ENCODE results near the gene CAPSL. TPM values are rescaled to one million over a fixed set of nuclear protein-coding genes. Genes with fewer than 3 reads are reported as not detected.
"Not testable (repeated sequence)": the region's sequence is repeated elsewhere in the genome, so short reads cannot be mapped to it uniquely, and the experiment has no call there.

CAPSL gene
- total RNA-seq = not detected in 2 replicates

GRCh38 chr5:35938568-35939227 is at the start of gene CAPSL:
Gene CAPSL, minus strand, starts transcription at chr5:35938622. Its CDS starts 17,502 bp downstream, at chr5:35921120.
- Mint-ChIP-seq H3K27me3 (ENCODE audit: insufficient read depth) (peaks cover 14% of the 10 kb centered on the region), H3K9me3 (no peaks in the 10 kb centered on the region), H3K4me1 (ENCODE audit: low read depth) (no peaks in the 10 kb centered on the region), H3K4me3 (no peak within 1 kb of the TSS), H3K36me3 (ENCODE audit: low read depth) (no peaks in the 10 kb centered on the region), H3K27ac (no peak within 1 kb of the TSS)
- intact Hi-C loops (cut with micrococcal nuclease) = no loop called here
- no peak for DNase-seq (ENCODE audit: low spot score)

- no peak for DNase-seq (ENCODE audit: low spot score)
- Mint-ChIP-seq H3K27me3 (ENCODE audit: insufficient read depth) (peaks cover 4% of the 10 kb centered on the region), H3K4me3 (no peak overlapping the region), H3K4me1 (ENCODE audit: low read depth) (no peaks in the 10 kb centered on the region), H3K27ac (no peak overlapping the region), H3K9me3 (no peaks in the 10 kb centered on the region), H3K36me3 (ENCODE audit: low read depth) (no peaks in the 10 kb centered on the region)
- intact Hi-C loops (cut with micrococcal nuclease) = no loop called here
Observed at GRCh38 chr5:35987776-35988175, 49.4 kb upstream of the CAPSL start.

DNA sequence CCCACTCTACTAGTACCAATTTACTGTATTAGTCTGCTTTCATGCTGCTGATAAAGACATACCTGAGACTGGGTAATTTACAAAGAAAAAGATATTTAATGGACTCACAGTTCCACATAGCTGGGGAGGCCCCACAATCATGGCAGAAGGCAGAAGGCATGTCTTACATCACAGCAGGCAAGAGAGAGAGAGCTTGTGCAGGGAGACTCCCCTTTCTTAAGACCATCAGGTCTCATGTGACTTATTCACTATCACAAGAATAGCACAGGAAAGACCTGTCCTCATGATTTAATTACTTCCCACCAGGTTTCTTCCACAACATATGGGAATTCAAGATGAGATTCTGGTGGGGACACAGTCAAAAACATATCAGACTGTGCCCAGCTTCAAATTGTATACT is 41.3 kb upstream of the CAPSL start:
- Mint-ChIP-seq H3K4me1 (ENCODE audit: low read depth) (no peaks in the 10 kb centered on the region), H3K27me3 (ENCODE audit: insufficient read depth) (peaks cover 4% of the 10 kb centered on the region), H3K9me3 (peaks cover 4% of the 10 kb centered on the region), H3K27ac (no peak overlapping the region), H3K4me3 (no peak overlapping the region), H3K36me3 (ENCODE audit: low read depth) (no peaks in the 10 kb centered on the region)
- intact Hi-C loops (cut with micrococcal nuclease) = no loop called here
- DNase-seq (ENCODE audit: low spot score) = no peak

DNA sequence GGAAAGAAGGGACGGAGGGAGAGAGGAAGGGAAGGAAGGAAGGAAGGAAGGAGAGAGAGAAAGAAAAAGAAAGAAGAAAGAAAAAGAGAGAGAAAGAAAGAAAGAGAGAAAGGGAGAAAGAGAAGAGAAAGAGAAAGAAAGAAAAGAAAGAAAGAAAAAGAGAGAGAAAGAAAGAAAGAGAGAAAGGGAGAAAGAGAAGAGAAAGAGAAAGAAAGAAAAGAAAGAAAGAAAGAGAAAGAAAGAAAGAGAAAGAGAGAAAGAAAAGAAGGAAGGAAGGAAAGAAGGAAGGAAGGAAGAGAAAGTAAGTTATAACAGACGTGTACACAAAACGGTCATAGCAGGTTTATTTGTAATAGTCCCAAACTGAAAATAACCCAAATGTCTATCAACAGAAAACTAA is 38.4 kb upstream of the CAPSL start:
- intact Hi-C loops (cut with micrococcal nuclease); H3K4me3 Mint-ChIP-seq; H3K27ac Mint-ChIP-seq; DNase-seq (ENCODE audit: low spot score); H3K9me3 Mint-ChIP-seq; H3K27me3 Mint-ChIP-seq (ENCODE audit: insufficient read depth); H3K4me1 Mint-ChIP-seq (ENCODE audit: low read depth); H3K36me3 Mint-ChIP-seq (ENCODE audit: low read depth): not testable (repeated sequence)

GRCh38 chr5:35974570-35974969 is 36.1 kb upstream of the CAPSL start:
- no peak overlapping the region for H3K4me3 Mint-ChIP-seq
- H3K36me3 Mint-ChIP-seq (ENCODE audit: low read depth) = no peaks in the 10 kb centered on the region
- no peaks in the 10 kb centered on the region for H3K4me1 Mint-ChIP-seq (ENCODE audit: low read depth)
- peaks cover 3% of the 10 kb centered on the region for H3K27me3 Mint-ChIP-seq (ENCODE audit: insufficient read depth)
- no peaks in the 10 kb centered on the region for H3K9me3 Mint-ChIP-seq
- intact Hi-C loops (cut with micrococcal nuclease) = no loop called here
- no peak for DNase-seq (ENCODE audit: low spot score)
- no peak overlapping the region for H3K27ac Mint-ChIP-seq

DNA sequence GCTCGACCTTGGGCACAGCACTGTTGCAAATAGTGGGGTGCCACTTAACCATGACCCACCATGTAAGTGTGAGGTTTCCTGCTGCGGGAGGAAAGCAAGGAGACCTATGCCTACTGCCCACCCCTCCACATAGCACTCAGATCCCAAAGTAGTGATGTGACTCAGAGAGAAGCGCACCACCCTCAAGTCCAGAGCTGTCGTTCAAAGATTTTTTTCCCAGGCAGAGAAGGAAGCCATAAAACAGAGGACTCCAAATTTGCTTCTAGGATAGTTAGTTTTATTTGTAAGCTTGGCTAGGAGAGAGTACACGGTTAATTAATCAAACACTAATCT is 33.4 kb upstream of the CAPSL start:
- Mint-ChIP-seq H3K4me3 (no peak overlapping the region), H3K9me3 (no peaks in the 10 kb centered on the region), H3K4me1 (ENCODE audit: low read depth) (no peaks in the 10 kb centered on the region), H3K27ac (no peak overlapping the region), H3K36me3 (ENCODE audit: low read depth) (no peaks in the 10 kb centered on the region), H3K27me3 (ENCODE audit: insufficient read depth) (peaks cover 3% of the 10 kb centered on the region)
- no peak for DNase-seq (ENCODE audit: low spot score)
- intact Hi-C loops (cut with micrococcal nuclease) = no loop called here

GRCh38 chr5:35971186-35971877 is 32.9 kb upstream of the CAPSL start:
- no peaks in the 10 kb centered on the region for H3K4me1 Mint-ChIP-seq (ENCODE audit: low read depth)
- DNase-seq (ENCODE audit: low spot score) = no peak
- H3K36me3 Mint-ChIP-seq (ENCODE audit: low read depth) = no peaks in the 10 kb centered on the region
- no peak overlapping the region for H3K27ac Mint-ChIP-seq
- intact Hi-C loops (cut with micrococcal nuclease) = no loop called here
- no peaks in the 10 kb centered on the region for H3K9me3 Mint-ChIP-seq
- peaks cover 5% of the 10 kb centered on the region for H3K27me3 Mint-ChIP-seq (ENCODE audit: insufficient read depth)
- no peak overlapping the region for H3K4me3 Mint-ChIP-seq

DNA sequence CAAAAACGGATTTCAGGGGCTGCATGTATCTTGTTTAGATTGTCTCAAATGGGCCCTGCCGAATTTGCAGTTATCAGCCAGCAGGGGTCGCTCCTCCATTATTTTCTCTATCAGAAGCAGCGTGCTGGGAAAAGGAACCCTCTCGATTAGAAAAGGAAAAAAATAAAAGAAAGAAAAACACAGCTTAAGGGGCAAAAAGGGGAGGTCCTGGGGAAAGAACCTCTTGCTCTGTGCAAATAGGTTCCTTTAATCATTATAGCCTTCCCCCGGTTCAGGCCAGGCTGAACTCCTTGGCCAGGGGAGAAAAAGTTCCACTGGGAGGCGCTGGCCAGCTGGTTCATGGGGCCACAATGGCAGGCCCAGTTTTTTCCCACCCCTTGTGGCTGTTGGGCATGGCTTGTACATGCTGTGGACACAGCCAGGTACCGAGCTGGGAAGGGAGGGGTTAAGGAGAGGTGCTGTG is 25.0 kb upstream of the CAPSL start:
- H3K27me3 Mint-ChIP-seq (ENCODE audit: insufficient read depth) = peaks cover 6% of the 10 kb centered on the region
- H3K4me3 Mint-ChIP-seq = no peak overlapping the region
- peaks cover 5% of the 10 kb centered on the region for H3K9me3 Mint-ChIP-seq
- intact Hi-C loops (cut with micrococcal nuclease) = no loop called here
- no peak overlapping the region for H3K27ac Mint-ChIP-seq
- no peaks in the 10 kb centered on the region for H3K36me3 Mint-ChIP-seq (ENCODE audit: low read depth)
- no peaks in the 10 kb centered on the region for H3K4me1 Mint-ChIP-seq (ENCODE audit: low read depth)
- DNase-seq (ENCODE audit: low spot score) = no peak

- intact Hi-C loops (cut with micrococcal nuclease) = no loop called here
- H3K36me3 Mint-ChIP-seq (ENCODE audit: low read depth) = no peaks in the 10 kb centered on the region
Observed at GRCh38 chr5:35960328-35960727, 21.9 kb upstream of the CAPSL start.

GRCh38 chr5:35956429-35956828 is 18.0 kb upstream of the CAPSL start:
- Mint-ChIP-seq H3K4me1 (ENCODE audit: low read depth) (no peaks in the 10 kb centered on the region), H3K36me3 (ENCODE audit: low read depth) (no peaks in the 10 kb centered on the region), H3K27me3 (ENCODE audit: insufficient read depth) (peaks cover 15% of the 10 kb centered on the region), H3K27ac (no peak overlapping the region), H3K4me3 (no peak overlapping the region), H3K9me3 (no peaks in the 10 kb centered on the region)
- DNase-seq (ENCODE audit: low spot score) = no peak
- intact Hi-C loops (cut with micrococcal nuclease) = no loop called here

More at GRCh38 chr5:35960328-35960727, 21.9 kb upstream of the CAPSL start:
- Mint-ChIP-seq H3K9me3 (peaks cover 5% of the 10 kb centered on the region), H3K4me3 (no peak overlapping the region), H3K4me1 (ENCODE audit: low read depth) (no peaks in the 10 kb centered on the region), H3K27me3 (ENCODE audit: insufficient read depth) (peaks cover 7% of the 10 kb centered on the region), H3K27ac (no peak overlapping the region)
- DNase-seq (ENCODE audit: low spot score) = no peak

- H3K27me3 Mint-ChIP-seq (ENCODE audit: insufficient read depth) = peaks cover 19% of the 10 kb centered on the region
- H3K4me3 Mint-ChIP-seq = no peak overlapping the region
- no peaks in the 10 kb centered on the region for H3K4me1 Mint-ChIP-seq (ENCODE audit: low read depth)
- no peaks in the 10 kb centered on the region for H3K9me3 Mint-ChIP-seq
- no peaks in the 10 kb centered on the region for H3K36me3 Mint-ChIP-seq (ENCODE audit: low read depth)
- no peak for DNase-seq (ENCODE audit: low spot score)
- H3K27ac Mint-ChIP-seq = no peak overlapping the region
- intact Hi-C loops (cut with micrococcal nuclease) = no loop called here
Observed at GRCh38 chr5:35954175-35954574, 15.8 kb upstream of the CAPSL start.

DNA sequence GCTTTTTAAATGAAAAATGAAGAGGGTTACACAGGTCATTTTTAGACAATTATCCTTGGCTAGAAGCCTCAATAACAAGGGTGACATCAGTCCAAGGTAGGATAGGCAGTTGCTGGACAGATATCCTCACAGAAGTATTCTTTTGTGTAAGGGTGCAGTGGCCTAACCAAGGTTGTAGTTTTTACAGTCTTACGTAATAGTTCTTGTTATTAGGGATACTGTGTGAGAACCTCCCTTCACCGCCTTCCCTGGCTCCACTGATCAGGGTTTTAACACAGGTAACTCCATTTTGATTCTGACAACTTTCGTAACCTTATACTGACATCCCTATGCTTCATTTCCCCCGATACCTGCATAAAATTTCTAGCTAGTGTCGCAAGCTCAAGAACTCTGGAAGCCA is 8.7 kb upstream of the CAPSL start:
- no peak for DNase-seq (ENCODE audit: low spot score)
- Mint-ChIP-seq H3K9me3 (no peaks in the 10 kb centered on the region), H3K4me3 (no peak overlapping the region), H3K4me1 (ENCODE audit: low read depth) (no peaks in the 10 kb centered on the region), H3K27me3 (ENCODE audit: insufficient read depth) (peaks cover 12% of the 10 kb centered on the region), H3K36me3 (ENCODE audit: low read depth) (no peaks in the 10 kb centered on the region), H3K27ac (no peak overlapping the region)
- intact Hi-C loops (cut with micrococcal nuclease) = no loop called here

- Mint-ChIP-seq H3K36me3 (ENCODE audit: low read depth) (no peaks in the 10 kb centered on the region), H3K4me1 (ENCODE audit: low read depth) (no peaks in the 10 kb centered on the region), H3K27ac (no peak overlapping the region), H3K9me3 (no peaks in the 10 kb centered on the region), H3K27me3 (ENCODE audit: insufficient read depth) (peaks cover 14% of the 10 kb centered on the region), H3K4me3 (no peak overlapping the region)
- intact Hi-C loops (cut with micrococcal nuclease) = no loop called here
- no peak for DNase-seq (ENCODE audit: low spot score)
Observed at GRCh38 chr5:35939639-35940038, 1.2 kb upstream of the CAPSL start.

All from activated T-helper 1 cell treated with anti-CD3 and anti-CD28 coated beads, Interleukin-12 subunit alpha, Interleukin-12 subunit beta, Interleukin-2, Interleukin-4 antibody, amounts not matched to agents 30 ng/mL and 10 ng/mL and 1 ng/mL, durations not matched to agents 14 hours and 24 hours and 36 hours (primary cell).